ENCODE results near the gene WDR70.
"Not testable (repeated sequence)": the region's sequence is repeated elsewhere in the genome, so short reads cannot be mapped to it uniquely, and the experiment has no call there.

The WDR70 gene

DNA sequence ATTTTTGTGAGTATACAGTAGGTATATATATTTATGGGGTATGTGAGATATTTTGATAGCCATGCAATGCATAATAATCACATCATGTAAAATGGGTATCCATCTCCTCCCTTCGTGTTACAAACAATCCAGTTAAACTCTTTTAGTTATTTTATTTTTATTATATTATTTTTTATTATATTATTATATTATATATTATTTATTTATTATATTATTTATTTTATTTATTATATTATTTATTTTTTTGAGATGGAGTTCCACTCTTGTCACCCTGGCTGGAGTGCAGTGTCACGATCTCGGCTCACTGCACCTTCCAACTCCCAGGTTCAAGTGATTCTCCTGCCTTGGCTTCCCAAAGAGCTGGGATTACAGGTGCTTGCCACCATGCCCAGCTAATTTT lies 138.6 kb downstream of the WDR70 start:
- no peaks in the 10 kb centered on the region for H3K9me3 ChIP-seq (ENCODE audit: insufficient read depth, low read depth, low read length)
- H3F3A ChIP-seq (ENCODE audit: low read depth): no peaks in the 10 kb centered on the region
- peaks cover 10% of the 10 kb centered on the region; the same call in 1 of the 2 replicates for H3K36me3 ChIP-seq (ENCODE audit: insufficient read depth, low read length)
- peaks cover 3% of the 10 kb centered on the region for H3K4me1 ChIP-seq (ENCODE audit: insufficient read depth, low read length, poor library complexity, severe bottlenecking)
- H3K9ac ChIP-seq (ENCODE audit: low read depth, low read length, poor library complexity, severe bottlenecking): no peak overlapping the region
- no peaks in the 10 kb centered on the region for H3K9me2 ChIP-seq (replicated peaks; ENCODE audit: low read depth, low read length)
- H4K20me1 ChIP-seq (ENCODE audit: insufficient read depth, low read length, poor library complexity, severe bottlenecking): no peaks in the 10 kb centered on the region
- no peaks in the 10 kb centered on the region for H3K79me2 ChIP-seq (ENCODE audit: insufficient read depth, low read length)
- H2AFZ ChIP-seq (ENCODE audit: low read length): no peak overlapping the region
- H3K4me3 ChIP-seq (ENCODE audit: low read length, poor library complexity, severe bottlenecking): no peak overlapping the region
- TF ChIP-seq EZH2phosphoT487 (IDR thresholded peaks at IDR 0.05; ENCODE audit: borderline replicate concordance): no peak
- TF ChIP-seq CTCF (conservative IDR thresholded peaks at IDR 0.05; ENCODE audit: low read length): no peak
- no peak overlapping the region for H3K4me2 ChIP-seq (ENCODE audit: low read depth, low read length, poor library complexity, severe bottlenecking)
- H3K27me3 ChIP-seq (ENCODE audit: insufficient read depth, low read length, poor library complexity, severe bottlenecking): no peaks in the 10 kb centered on the region

DNA sequence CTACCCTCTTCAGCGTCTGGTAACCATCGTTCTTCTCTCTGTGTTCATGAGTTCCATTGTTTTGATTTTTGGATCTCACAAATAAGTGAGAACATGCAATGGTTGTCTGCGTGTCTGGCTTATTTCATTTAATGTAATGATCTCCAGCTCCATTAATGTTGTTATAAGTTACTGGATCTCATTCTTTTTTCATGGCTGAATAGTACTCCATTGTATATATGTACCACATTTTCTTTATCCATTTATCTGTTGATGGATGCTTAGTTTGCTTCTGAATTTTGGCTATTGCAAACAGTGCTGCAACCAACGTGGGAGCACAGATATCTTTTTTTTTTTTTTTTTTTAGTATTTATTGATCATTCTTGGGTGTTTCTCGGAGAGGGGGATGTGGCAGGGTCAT lies 139.2 kb downstream of the WDR70 start:
- H3K79me2 ChIP-seq (ENCODE audit: insufficient read depth, low read length); H3K27me3 ChIP-seq (ENCODE audit: insufficient read depth, low read length, poor library complexity, severe bottlenecking); H2AFZ ChIP-seq (ENCODE audit: low read length); H3K4me1 ChIP-seq (ENCODE audit: insufficient read depth, low read length, poor library complexity, severe bottlenecking); H3K9ac ChIP-seq (ENCODE audit: low read depth, low read length, poor library complexity, severe bottlenecking); H4K20me1 ChIP-seq (ENCODE audit: insufficient read depth, low read length, poor library complexity, severe bottlenecking); H3K4me2 ChIP-seq (ENCODE audit: low read depth, low read length, poor library complexity, severe bottlenecking); H3K9me3 ChIP-seq (ENCODE audit: insufficient read depth, low read depth, low read length); H3F3A ChIP-seq (ENCODE audit: low read depth); H3K9me2 ChIP-seq (replicated peaks; ENCODE audit: low read depth, low read length); H3K36me3 ChIP-seq (ENCODE audit: insufficient read depth, low read length); H3K4me3 ChIP-seq (ENCODE audit: low read length, poor library complexity, severe bottlenecking): not testable (repeated sequence)

- H3K9me2 ChIP-seq (replicated peaks; ENCODE audit: low read depth, low read length): no peaks in the 10 kb centered on the region
- no peaks in the 10 kb centered on the region for H3F3A ChIP-seq (ENCODE audit: low read depth)
- no peaks in the 10 kb centered on the region for H3K9me3 ChIP-seq (ENCODE audit: insufficient read depth, low read depth, low read length)
- H3K79me2 ChIP-seq (ENCODE audit: insufficient read depth, low read length): no peaks in the 10 kb centered on the region
- H3K4me2 ChIP-seq (ENCODE audit: low read depth, low read length, poor library complexity, severe bottlenecking): no peak overlapping the region
- H3K4me3 ChIP-seq (ENCODE audit: low read length, poor library complexity, severe bottlenecking): no peak overlapping the region
- no peaks in the 10 kb centered on the region for H3K27me3 ChIP-seq (ENCODE audit: insufficient read depth, low read length, poor library complexity, severe bottlenecking)
- no peak overlapping the region for H3K9ac ChIP-seq (ENCODE audit: low read depth, low read length, poor library complexity, severe bottlenecking)
- H2AFZ ChIP-seq (ENCODE audit: low read length): no peak overlapping the region
- H3K36me3 ChIP-seq (ENCODE audit: insufficient read depth, low read length): peaks cover 10% of the 10 kb centered on the region; the same call in 1 of the 2 replicates
- H4K20me1 ChIP-seq (ENCODE audit: insufficient read depth, low read length, poor library complexity, severe bottlenecking): no peaks in the 10 kb centered on the region
- TF ChIP-seq EZH2phosphoT487 (IDR thresholded peaks at IDR 0.05; ENCODE audit: borderline replicate concordance): no peak
- TF ChIP-seq CTCF (conservative IDR thresholded peaks at IDR 0.05; ENCODE audit: low read length): no peak
- no peaks in the 10 kb centered on the region for H3K4me1 ChIP-seq (ENCODE audit: insufficient read depth, low read length, poor library complexity, severe bottlenecking)
These were observed 140.2 kb downstream of the WDR70 start for GRCh38 chr5:37519304-37519703.

DNA sequence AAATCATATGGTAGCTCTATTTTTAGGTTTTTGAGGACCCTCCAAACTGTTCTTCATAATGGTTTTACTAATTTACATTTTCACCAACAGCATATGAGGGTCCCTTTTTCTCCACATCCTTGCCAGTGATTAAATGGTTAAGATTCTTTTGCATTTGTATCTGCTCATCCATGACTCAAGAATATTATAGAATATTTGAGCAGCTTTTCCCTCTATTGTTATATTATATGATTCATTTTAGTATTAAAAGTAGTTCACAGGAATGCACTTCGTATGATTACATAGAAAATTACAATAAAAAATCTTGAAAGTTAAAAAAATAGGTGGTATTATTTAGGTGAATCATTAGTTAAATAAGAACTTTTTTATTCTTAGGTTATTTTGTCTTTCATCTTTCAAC lies 140.7 kb downstream of the WDR70 start:
- Histone ChIP-seq H3K4me2 (ENCODE audit: low read depth, low read length, poor library complexity, severe bottlenecking) (no peak overlapping the region), H4K20me1 (ENCODE audit: insufficient read depth, low read length, poor library complexity, severe bottlenecking) (no peaks in the 10 kb centered on the region), H3K9me3 (ENCODE audit: insufficient read depth, low read depth, low read length) (no peaks in the 10 kb centered on the region), H3K79me2 (ENCODE audit: insufficient read depth, low read length) (no peaks in the 10 kb centered on the region), H3K9me2 (replicated peaks; ENCODE audit: low read depth, low read length) (no peaks in the 10 kb centered on the region), H3K36me3 (ENCODE audit: insufficient read depth, low read length) (peaks cover 10% of the 10 kb centered on the region; the same call in 1 of the 2 replicates), H3K9ac (ENCODE audit: low read depth, low read length, poor library complexity, severe bottlenecking) (no peak overlapping the region), H2AFZ (ENCODE audit: low read length) (no peak overlapping the region), H3K4me3 (ENCODE audit: low read length, poor library complexity, severe bottlenecking) (no peak overlapping the region), H3K4me1 (ENCODE audit: insufficient read depth, low read length, poor library complexity, severe bottlenecking) (no peaks in the 10 kb centered on the region), H3F3A (ENCODE audit: low read depth) (no peaks in the 10 kb centered on the region), H3K27me3 (ENCODE audit: insufficient read depth, low read length, poor library complexity, severe bottlenecking) (no peaks in the 10 kb centered on the region)
- no peak for TF ChIP-seq CTCF (conservative IDR thresholded peaks at IDR 0.05; ENCODE audit: low read length)
- TF ChIP-seq EZH2phosphoT487 (IDR thresholded peaks at IDR 0.05; ENCODE audit: borderline replicate concordance): no peak

Data from Loucy (cell line).